Measurements from ENCODE around the gene CEACAM18. TPM values are rescaled to one million over a fixed set of nuclear protein-coding genes. Genes with fewer than 3 reads are reported as not detected.

Gene CEACAM18
- total RNA-seq, 4 donors from 2014 or later = not detected

- no peak overlapping the region for H3K4me3 ChIP-seq
- no peak overlapping the region for H3K27ac ChIP-seq (replicated peaks in 1 of 4)
- TF ChIP-seq POLR2AphosphoS5 (IDR thresholded peaks at IDR 0.05) (no peak), EP300 (IDR thresholded peaks at IDR 0.05) (no peak), POLR2A (IDR thresholded peaks at IDR 0.05; ENCODE audit: low read depth) (no peak)
- TF ChIP-seq, protein P1, sequence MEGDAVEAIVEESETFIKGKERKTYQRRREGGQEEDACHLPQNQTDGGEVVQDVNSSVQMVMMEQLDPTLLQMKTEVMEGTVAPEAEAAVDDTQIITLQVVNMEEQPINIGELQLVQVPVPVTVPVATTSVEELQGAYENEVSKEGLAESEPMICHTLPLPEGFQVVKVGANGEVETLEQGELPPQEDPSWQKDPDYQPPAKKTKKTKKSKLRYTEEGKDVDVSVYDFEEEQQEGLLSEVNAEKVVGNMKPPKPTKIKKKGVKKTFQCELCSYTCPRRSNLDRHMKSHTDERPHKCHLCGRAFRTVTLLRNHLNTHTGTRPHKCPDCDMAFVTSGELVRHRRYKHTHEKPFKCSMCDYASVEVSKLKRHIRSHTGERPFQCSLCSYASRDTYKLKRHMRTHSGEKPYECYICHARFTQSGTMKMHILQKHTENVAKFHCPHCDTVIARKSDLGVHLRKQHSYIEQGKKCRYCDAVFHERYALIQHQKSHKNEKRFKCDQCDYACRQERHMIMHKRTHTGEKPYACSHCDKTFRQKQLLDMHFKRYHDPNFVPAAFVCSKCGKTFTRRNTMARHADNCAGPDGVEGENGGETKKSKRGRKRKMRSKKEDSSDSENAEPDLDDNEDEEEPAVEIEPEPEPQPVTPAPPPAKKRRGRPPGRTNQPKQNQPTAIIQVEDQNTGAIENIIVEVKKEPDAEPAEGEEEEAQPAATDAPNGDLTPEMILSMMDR (IDR thresholded peaks at IDR 0.05) = no peak
- no peaks in the 10 kb centered on the region for H3K4me1 ChIP-seq
- DNase-seq (ENCODE audit: extremely low spot score) = no peak
- H3K27me3 ChIP-seq = peaks cover 0 to 53% (median 0%) of the 10 kb centered on the region in 4 donors
- no peaks in the 10 kb centered on the region for H3K36me3 ChIP-seq
- H3K9me3 ChIP-seq = no peaks in the 10 kb centered on the region
- intact Hi-C loops (cut with DNase I) = loop anchor here (2.0 to 10.0 kb wide), 2 partner anchors 182 to 304 kb away; no protein-coding TSS in a partner anchor
- WGBS = 14% methylated on average over 4 of the region's 4 CpGs
Observed at GRCh38 chr19:51472607-51473006, 5.7 kb upstream of the CEACAM18 start.

DNA sequence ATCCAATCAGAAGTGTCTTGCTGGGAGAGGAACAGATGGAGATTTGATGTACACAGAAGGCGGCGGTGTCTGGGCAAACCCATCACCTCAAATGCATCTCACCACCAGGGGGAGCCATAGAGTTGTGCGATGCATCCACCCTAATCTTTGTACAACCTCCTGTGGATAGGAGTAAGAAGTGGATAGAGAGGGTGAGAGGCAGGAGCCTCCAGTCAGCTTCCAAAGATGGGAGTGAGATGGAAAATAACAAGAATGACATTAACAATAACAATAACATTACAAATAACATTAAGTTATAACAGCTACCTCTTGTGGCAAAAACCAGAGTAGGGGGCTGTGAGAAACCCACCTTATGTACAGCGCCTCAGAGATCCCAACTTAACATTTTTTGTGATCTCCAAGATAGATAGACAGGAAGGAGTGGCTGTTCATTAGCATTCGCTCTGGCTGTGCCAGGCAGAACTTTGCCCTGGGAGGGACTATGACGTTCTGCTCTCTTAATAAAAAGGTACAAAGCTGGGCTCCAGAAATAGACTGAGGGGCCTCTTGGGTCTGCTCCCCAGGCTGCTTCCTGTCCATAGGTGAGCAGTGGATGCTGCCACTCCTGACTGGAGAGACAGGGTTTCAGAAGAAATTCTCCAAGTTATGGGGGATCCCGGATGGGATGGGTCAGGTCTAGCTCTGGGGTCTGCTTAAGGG is 5.2 kb upstream of the CEACAM18 start:
- Histone ChIP-seq H3K27ac (replicated peaks in 1 of 4) (no peak overlapping the region), H3K27me3 (peaks cover 0 to 52% (median 0%) of the 10 kb centered on the region in 4 donors), H3K4me3 (no peak overlapping the region), H3K36me3 (no peaks in the 10 kb centered on the region), H3K9me3 (no peaks in the 10 kb centered on the region), H3K4me1 (no peaks in the 10 kb centered on the region)
- intact Hi-C loops (cut with DNase I) = loop anchor here (2.0 to 10.0 kb wide), 2 partner anchors 182 to 304 kb away; no protein-coding TSS in a partner anchor
- TF ChIP-seq EP300 (IDR thresholded peaks at IDR 0.05) = no peak
- TF ChIP-seq, protein P1 (IDR thresholded peaks at IDR 0.05) = peak; percentile 73 to 84 (median 82)
- DNase-seq (ENCODE audit: extremely low spot score) = peak; percentile 95
- 29% methylated on average over 6 of the region's 7 CpGs for WGBS

- 96% methylated on average over 3 of the region's 3 CpGs for WGBS
- Histone ChIP-seq H3K36me3 (no peaks in the 10 kb centered on the region), H3K4me3 (no peak overlapping the region), H3K4me1 (no peaks in the 10 kb centered on the region), H3K27ac (replicated peaks in 1 of 4) (no peak overlapping the region), H3K27me3 (peaks cover 0 to 71% (median 0%) of the 10 kb centered on the region in 4 donors), H3K9me3 (no peaks in the 10 kb centered on the region)
- no peak for TF ChIP-seq POLR2AphosphoS5 (IDR thresholded peaks at IDR 0.05)
- TF ChIP-seq, protein P1 (IDR thresholded peaks at IDR 0.05) = no peak
- TF ChIP-seq POLR2A (IDR thresholded peaks at IDR 0.05; ENCODE audit: low read depth) = no peak
- no peak for TF ChIP-seq EP300 (IDR thresholded peaks at IDR 0.05)
- DNase-seq (ENCODE audit: extremely low spot score) = no peak
- intact Hi-C loops (cut with DNase I) = loop anchor here (10.0 kb wide), 1 partner anchor 179 kb away; no protein-coding TSS in a partner anchor
Observed at GRCh38 chr19:51476164-51476563, 2.2 kb upstream of the CEACAM18 start.

GRCh38 chr19:51477344-51477743 is 995 bp upstream of the CEACAM18 start:
- 60% methylated on average over 5 of the region's 5 CpGs for WGBS
- Histone ChIP-seq H3K4me3 (no peak overlapping the region), H3K27me3 (peaks cover 0 to 71% (median 0%) of the 10 kb centered on the region in 4 donors), H3K9me3 (no peaks in the 10 kb centered on the region), H3K4me1 (no peaks in the 10 kb centered on the region), H3K36me3 (no peaks in the 10 kb centered on the region), H3K27ac (replicated peaks in 1 of 4) (no peak overlapping the region)
- no peak for DNase-seq (ENCODE audit: extremely low spot score)
- no peak for TF ChIP-seq POLR2AphosphoS5 (IDR thresholded peaks at IDR 0.05)
- TF ChIP-seq, protein P1 (IDR thresholded peaks at IDR 0.05) = no peak
- intact Hi-C loops (cut with DNase I) = loop anchor here (10.0 kb wide), 1 partner anchor 177 kb away; no protein-coding TSS in a partner anchor
